Thyroid gland (tissue), 4 donors: ENCODE measurements around the gene MIAT.

ENCODE experiments used
- POLR2A ChIP-seq, 2 donors: fragments of 450-650 bp; IDR thresholded peaks; one replicate each; pipeline ENCODE4 v1.6.1; 2017; ENCODE audit warnings: antibody characterized with exemption in 2 of 2, mild to moderate bottlenecking in 2 of 2, moderate library complexity in 1 of 2
- TF ChIP-seq, protein P1 (sequence below), 6 experiments: fragments of 200-600 bp in 3 of 6; fragments of 450-650 bp in 3 of 6; sonication (generic) in 3 of 6; IDR thresholded peaks; one replicate each; pipeline ENCODE4 v1.5.1; 2016 to 2019; ENCODE audit warnings: antibody characterized with exemption in 6 of 6, mild to moderate bottlenecking in 2 of 6, inconsistent platforms in 1 of 6, moderate library complexity in 1 of 6

DNA sequence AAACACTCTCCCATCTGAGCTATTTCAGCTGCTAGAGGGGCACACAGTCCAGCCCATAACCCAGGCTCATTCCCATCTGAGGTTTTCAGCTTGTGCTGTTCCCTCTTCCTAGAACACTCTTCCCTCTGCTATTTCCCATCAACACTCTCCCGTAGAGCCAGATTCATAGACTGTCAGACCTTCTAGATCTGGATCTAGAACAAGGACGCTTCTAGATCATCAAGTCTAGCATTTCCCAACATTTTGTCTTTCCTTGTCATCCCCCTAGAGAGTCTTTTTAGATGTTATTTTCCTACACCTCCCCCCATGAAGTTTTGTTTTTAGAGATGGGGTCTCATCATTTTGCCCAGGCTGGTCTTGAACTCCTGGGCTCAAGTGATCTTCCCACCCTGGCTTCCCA lies 22.3 kb upstream of the MIAT start:
- TF ChIP-seq, protein P1, sequence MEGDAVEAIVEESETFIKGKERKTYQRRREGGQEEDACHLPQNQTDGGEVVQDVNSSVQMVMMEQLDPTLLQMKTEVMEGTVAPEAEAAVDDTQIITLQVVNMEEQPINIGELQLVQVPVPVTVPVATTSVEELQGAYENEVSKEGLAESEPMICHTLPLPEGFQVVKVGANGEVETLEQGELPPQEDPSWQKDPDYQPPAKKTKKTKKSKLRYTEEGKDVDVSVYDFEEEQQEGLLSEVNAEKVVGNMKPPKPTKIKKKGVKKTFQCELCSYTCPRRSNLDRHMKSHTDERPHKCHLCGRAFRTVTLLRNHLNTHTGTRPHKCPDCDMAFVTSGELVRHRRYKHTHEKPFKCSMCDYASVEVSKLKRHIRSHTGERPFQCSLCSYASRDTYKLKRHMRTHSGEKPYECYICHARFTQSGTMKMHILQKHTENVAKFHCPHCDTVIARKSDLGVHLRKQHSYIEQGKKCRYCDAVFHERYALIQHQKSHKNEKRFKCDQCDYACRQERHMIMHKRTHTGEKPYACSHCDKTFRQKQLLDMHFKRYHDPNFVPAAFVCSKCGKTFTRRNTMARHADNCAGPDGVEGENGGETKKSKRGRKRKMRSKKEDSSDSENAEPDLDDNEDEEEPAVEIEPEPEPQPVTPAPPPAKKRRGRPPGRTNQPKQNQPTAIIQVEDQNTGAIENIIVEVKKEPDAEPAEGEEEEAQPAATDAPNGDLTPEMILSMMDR (IDR thresholded peaks at IDR 0.05), result no peak
- no peak for TF ChIP-seq POLR2A (IDR thresholded peaks at IDR 0.05)
